Measurements from ENCODE around the gene PRKX. TPM values are rescaled to one million over a fixed set of nuclear protein-coding genes. Genes with fewer than 3 reads are reported as not detected.
A peak's percentile ranks its signal among the peaks of the same experiment; 100 is the strongest.
"Not testable (repeated sequence)": the region's sequence is repeated elsewhere in the genome, so short reads cannot be mapped to it uniquely, and the experiment has no call there.

PRKX gene
- 44.7 and 49.0 TPM in 2 replicates for total RNA-seq

DNA sequence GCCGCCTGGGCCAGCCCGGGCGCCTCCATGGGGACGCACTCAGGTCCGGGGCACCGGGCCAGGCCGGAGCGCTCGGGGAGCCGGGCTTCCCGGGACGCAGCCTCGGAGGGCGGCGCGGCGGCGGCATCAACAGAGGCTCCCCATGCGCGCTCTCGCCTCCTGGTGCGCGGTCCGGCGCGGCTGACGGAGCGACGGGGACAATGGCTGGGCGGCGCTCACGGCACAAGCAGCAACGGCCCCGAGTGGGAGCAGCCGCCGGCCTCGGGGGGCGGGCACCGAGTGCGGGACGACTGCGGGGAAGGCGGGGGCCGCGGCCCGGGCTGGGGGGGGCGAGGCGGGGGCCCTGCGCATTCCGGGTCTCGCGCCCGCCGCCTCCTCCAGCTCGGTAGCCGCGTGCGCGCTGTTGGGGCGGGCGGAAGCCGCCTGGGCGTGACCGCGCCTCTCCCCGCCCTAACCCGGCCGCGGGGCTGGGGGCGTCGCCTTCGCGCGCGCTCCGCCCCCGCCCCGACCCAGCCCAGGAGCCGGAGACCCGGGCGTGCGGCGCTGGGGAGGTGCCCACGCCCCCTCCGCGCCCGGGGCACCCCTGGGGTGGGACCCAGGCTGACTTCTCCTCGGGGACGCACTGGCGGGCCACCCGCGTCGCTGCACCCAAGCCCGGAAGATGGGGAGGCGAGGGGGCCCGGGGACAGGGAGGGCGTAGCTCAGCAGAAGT lies at the start of gene PRKX:
Gene PRKX, minus strand, starts transcription at position 425 of the 712 bp plus-strand sequence. Its CDS starts 396 bp downstream, at position 29.
- no peaks in the 10 kb centered on the region for H3K36me3 ChIP-seq (ENCODE audit: control insufficient read depth, insufficient read depth, low read length)
- H3K4me3 ChIP-seq (ENCODE audit: low read depth, low read length): peak within 1 kb of the TSS; percentile 67
- no peaks in the 10 kb centered on the region for H3K27me3 ChIP-seq (ENCODE audit: control insufficient read depth, insufficient read depth, low read length)
- no peak for FAIRE-seq
- TF ChIP-seq, protein P1, sequence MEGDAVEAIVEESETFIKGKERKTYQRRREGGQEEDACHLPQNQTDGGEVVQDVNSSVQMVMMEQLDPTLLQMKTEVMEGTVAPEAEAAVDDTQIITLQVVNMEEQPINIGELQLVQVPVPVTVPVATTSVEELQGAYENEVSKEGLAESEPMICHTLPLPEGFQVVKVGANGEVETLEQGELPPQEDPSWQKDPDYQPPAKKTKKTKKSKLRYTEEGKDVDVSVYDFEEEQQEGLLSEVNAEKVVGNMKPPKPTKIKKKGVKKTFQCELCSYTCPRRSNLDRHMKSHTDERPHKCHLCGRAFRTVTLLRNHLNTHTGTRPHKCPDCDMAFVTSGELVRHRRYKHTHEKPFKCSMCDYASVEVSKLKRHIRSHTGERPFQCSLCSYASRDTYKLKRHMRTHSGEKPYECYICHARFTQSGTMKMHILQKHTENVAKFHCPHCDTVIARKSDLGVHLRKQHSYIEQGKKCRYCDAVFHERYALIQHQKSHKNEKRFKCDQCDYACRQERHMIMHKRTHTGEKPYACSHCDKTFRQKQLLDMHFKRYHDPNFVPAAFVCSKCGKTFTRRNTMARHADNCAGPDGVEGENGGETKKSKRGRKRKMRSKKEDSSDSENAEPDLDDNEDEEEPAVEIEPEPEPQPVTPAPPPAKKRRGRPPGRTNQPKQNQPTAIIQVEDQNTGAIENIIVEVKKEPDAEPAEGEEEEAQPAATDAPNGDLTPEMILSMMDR (IDR thresholded peaks at IDR 0.05; ENCODE audit: insufficient read depth, low read length, severe bottlenecking): no peak
- no peak for DNase-seq (ENCODE audit: low read depth)

GRCh38 chrX:3763111-3763510 lies 49.7 kb upstream of the PRKX start:
- Histone ChIP-seq H3K4me3 (ENCODE audit: low read depth, low read length) (no peak overlapping the region), H3K27me3 (ENCODE audit: control insufficient read depth, insufficient read depth, low read length) (no peaks in the 10 kb centered on the region), H3K36me3 (ENCODE audit: control insufficient read depth, insufficient read depth, low read length) (no peaks in the 10 kb centered on the region)
- TF ChIP-seq, protein P1 (IDR thresholded peaks at IDR 0.05; ENCODE audit: insufficient read depth, low read length, severe bottlenecking): no peak
- DNase-seq (ENCODE audit: low read depth) (no peak), FAIRE-seq (no peak)

DNA sequence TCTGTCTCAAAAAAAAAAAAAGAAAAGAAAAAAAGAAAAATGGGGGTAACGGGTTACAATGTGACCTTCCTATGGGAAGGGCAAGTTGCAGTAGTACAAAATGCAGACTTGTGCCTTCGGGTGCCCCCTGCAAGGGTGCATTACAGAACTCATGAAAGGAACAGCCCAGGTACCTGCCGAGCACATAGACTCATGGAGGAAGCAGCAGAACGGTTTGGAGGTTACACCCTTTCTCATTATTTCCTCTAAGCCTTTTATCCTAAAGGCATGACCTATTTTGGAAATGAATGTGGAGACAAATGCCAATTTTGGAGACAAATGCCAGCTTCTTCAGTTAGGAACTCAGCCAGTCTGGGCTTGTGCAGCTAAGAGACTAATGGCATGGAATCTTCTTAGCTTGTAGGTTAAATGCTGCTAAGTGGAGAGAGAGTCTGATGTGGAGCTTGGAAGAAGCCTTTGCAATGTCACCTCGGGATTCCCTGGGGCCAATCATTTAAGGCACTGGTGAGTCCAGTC lies 44.1 kb upstream of the PRKX start:
- TF ChIP-seq, protein P1 (IDR thresholded peaks at IDR 0.05; ENCODE audit: insufficient read depth, low read length, severe bottlenecking): no peak
- Histone ChIP-seq H3K36me3 (ENCODE audit: control insufficient read depth, insufficient read depth, low read length) (no peaks in the 10 kb centered on the region), H3K27me3 (ENCODE audit: control insufficient read depth, insufficient read depth, low read length) (no peaks in the 10 kb centered on the region), H3K4me3 (ENCODE audit: low read depth, low read length) (no peak overlapping the region)
- FAIRE-seq (no peak), DNase-seq (ENCODE audit: low read depth) (no peak)

DNA sequence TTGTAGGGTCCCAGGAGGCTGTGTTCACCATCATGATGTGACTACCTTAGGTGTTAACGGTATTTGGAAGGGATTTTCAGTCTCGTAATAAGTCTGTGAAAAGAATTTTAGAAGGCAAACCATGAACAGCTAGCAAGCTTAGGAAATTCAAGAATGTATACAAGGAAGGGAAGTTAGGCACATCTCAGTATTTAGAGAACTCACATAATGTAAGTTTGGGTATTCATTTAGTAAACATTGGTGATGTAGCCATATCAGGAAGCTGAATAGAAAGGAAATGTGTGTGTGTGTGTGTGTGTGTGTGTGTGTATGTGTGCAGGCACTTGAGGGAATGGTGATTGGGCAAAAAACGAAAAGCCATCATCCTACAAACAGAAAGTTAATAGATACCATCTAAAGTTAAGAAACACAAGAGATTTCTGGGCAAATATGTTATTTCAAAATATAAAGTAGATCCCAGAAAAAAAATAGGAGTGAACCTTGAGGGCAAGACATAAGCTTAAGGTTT lies 34.7 kb upstream of the PRKX start:
- Histone ChIP-seq H3K27me3 (ENCODE audit: control insufficient read depth, insufficient read depth, low read length) (no peaks in the 10 kb centered on the region), H3K36me3 (ENCODE audit: control insufficient read depth, insufficient read depth, low read length) (no peaks in the 10 kb centered on the region), H3K4me3 (ENCODE audit: low read depth, low read length) (no peak overlapping the region)
- FAIRE-seq (no peak), DNase-seq (ENCODE audit: low read depth) (no peak)
- TF ChIP-seq, protein P1 (IDR thresholded peaks at IDR 0.05; ENCODE audit: insufficient read depth, low read length, severe bottlenecking): no peak

GRCh38 chrX:3743801-3744439 lies 30.5 kb upstream of the PRKX start:
- Histone ChIP-seq H3K4me3 (ENCODE audit: low read depth, low read length) (no peak overlapping the region), H3K27me3 (ENCODE audit: control insufficient read depth, insufficient read depth, low read length) (no peaks in the 10 kb centered on the region), H3K36me3 (ENCODE audit: control insufficient read depth, insufficient read depth, low read length) (no peaks in the 10 kb centered on the region)
- FAIRE-seq: no peak
- TF ChIP-seq, protein P1 (IDR thresholded peaks at IDR 0.05; ENCODE audit: insufficient read depth, low read length, severe bottlenecking): no peak
- DNase-seq (ENCODE audit: low read depth): no peak

DNA sequence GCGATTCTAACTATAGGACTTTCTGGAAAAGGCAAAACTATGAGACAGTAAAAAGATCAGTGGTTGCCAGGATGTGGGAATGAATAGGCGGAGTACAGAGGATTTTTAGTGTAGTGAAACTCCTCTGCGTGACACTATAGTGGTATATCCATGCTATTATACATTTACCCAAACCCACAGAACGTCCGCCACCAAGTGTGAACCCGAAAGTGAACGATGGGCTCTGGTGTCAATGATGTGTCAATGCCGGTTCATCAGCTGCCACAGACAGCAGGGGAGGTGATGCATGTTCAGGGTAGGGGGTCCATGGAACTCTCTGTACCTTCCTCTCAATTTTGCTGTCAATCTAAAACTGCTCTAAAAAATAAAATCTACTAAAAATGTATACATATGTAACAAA lies 27.5 kb upstream of the PRKX start:
- H3K36me3 ChIP-seq (ENCODE audit: control insufficient read depth, insufficient read depth, low read length); H3K4me3 ChIP-seq (ENCODE audit: low read depth, low read length); DNase-seq (ENCODE audit: low read depth); FAIRE-seq; H3K27me3 ChIP-seq (ENCODE audit: control insufficient read depth, insufficient read depth, low read length): not testable (repeated sequence)
